Measurements from ENCODE around the gene KHDC4.
A peak's percentile ranks its signal among the peaks of the same experiment; 100 is the strongest.

KHDC4 gene

GRCh38 chr1:155944444-155944799, 10.2 kb upstream of the KHDC4 start:
- DNase-seq (ENCODE audit: insufficient read length, low spot score), result no peak
- TF ChIP-seq PAX5 (IDR thresholded peaks at IDR 0.05; ENCODE audit: insufficient read depth, low read length, severe bottlenecking) (no peak), POU2F2 (IDR thresholded peaks at IDR 0.05; ENCODE audit: low read depth, low read length) (no peak), SPI1 (IDR thresholded peaks at IDR 0.05; ENCODE audit: low read depth, low read length) (0 out of 2 replicates have a peak, but pooled peaks have one; percentile 3), TAF1 (IDR thresholded peaks at IDR 0.05; ENCODE audit: low read depth, low read length) (no peak), POLR2AphosphoS5 (IDR thresholded peaks at IDR 0.05; ENCODE audit: low read depth, low read length) (no peak)
- no peak for FAIRE-seq

- no peak for DNase-seq (ENCODE audit: insufficient read length, low spot score)
- TF ChIP-seq POLR2AphosphoS5 (IDR thresholded peaks at IDR 0.05; ENCODE audit: low read depth, low read length), result no peak
- no peak for TF ChIP-seq POLR2A (IDR thresholded peaks at IDR 0.05; ENCODE audit: low read depth, low read length)
- TF ChIP-seq SPI1 (IDR thresholded peaks at IDR 0.05; ENCODE audit: low read depth, low read length), result no peak
- no peak for TF ChIP-seq PAX5 (IDR thresholded peaks at IDR 0.05; ENCODE audit: insufficient read depth, low read length, severe bottlenecking)
- TF ChIP-seq TAF1 (IDR thresholded peaks at IDR 0.05; ENCODE audit: low read depth, low read length), result no peak
- TF ChIP-seq POU2F2 (IDR thresholded peaks at IDR 0.05; ENCODE audit: low read depth, low read length), result no peak
- no peak for FAIRE-seq
These were observed 8.4 kb upstream of the KHDC4 start for GRCh38 chr1:155942578-155943141.

DNA sequence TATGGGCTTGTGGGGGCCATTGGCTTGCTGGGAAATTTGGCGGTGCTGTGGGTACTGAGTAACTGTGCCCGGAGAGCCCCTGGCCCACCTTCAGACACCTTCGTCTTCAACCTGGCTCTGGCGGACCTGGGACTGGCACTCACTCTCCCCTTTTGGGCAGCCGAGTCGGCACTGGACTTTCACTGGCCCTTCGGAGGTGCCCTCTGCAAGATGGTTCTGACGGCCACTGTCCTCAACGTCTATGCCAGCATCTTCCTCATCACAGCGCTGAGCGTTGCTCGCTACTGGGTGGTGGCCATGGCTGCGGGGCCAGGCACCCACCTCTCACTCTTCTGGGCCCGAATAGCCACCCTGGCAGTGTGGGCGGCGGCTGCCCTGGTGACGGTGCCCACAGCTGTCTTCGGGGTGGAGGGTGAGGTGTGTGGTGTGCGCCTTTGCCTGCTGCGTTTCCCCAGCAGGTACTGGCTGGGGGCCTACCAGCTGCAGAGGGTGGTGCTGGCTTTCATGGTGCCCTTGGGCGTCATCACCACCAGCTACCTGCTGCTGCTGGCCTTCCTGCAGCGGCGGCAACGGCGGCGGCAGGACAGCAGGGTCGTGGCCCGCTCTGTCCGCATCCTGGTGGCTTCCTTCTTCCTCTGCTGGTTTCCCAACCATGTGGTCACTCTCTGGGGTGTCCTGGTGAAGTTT, 7.8 kb upstream of the KHDC4 start:
- TF ChIP-seq POLR2A (IDR thresholded peaks at IDR 0.05; ENCODE audit: low read depth, low read length) (no peak), POLR2AphosphoS5 (IDR thresholded peaks at IDR 0.05; ENCODE audit: low read depth, low read length) (no peak), SPI1 (IDR thresholded peaks at IDR 0.05; ENCODE audit: low read depth, low read length) (no peak), PAX5 (IDR thresholded peaks at IDR 0.05; ENCODE audit: insufficient read depth, low read length, severe bottlenecking) (no peak), TAF1 (IDR thresholded peaks at IDR 0.05; ENCODE audit: low read depth, low read length) (no peak), POU2F2 (IDR thresholded peaks at IDR 0.05; ENCODE audit: low read depth, low read length) (no peak)
- DNase-seq (ENCODE audit: insufficient read length, low spot score), result no peak
- FAIRE-seq, result no peak

DNA sequence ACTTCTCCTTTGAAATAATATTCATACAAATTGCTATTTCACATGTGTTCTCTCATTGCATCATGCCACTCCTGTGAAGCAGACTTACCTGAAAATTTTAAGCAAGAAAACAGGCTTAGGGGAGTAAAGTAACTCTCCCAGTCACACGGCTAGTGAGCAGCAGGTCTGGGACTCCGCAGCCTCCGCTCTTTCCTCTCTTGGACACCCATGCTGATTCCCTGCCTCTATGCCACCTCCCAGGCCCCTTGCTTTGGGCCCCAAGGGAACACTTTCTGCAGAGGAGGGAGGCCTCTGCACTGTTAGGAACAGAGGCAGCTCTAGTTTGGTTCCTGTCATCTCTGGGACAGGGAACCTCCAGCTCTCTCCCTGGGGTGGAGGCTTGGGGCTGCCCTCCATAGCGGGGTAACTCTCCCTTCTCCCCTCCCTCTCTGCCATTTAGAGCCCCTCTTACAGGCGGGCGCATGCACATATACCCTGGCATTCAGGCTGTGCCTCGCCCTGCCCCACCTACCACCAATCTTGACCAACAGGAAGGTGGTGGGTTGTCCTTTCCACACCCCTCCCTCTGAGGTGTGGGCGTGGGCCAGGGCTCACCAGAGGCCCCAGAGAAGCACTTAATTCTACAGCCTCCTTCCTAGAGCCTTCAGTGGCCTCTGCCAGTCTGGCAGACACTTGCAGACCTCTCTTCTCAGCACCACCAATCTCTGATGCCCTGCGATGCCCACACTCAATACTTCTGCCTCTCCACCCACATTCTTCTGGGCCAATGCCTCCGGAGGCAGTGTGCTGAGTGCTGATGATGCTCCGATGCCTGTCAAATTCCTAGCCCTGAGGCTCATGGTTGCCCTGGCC, 7.0 kb upstream of the KHDC4 start, which contains the start of gene RXFP4:
Gene RXFP4, plus strand, starts transcription at position 646 of the 852 bp plus-strand sequence. Its CDS starts 72 bp downstream, at position 718.
- DNase-seq (ENCODE audit: insufficient read length, low spot score), result no peak
- TF ChIP-seq SPI1 (IDR thresholded peaks at IDR 0.05; ENCODE audit: low read depth, low read length) (no peak), POU2F2 (IDR thresholded peaks at IDR 0.05; ENCODE audit: low read depth, low read length) (no peak), POLR2AphosphoS5 (IDR thresholded peaks at IDR 0.05; ENCODE audit: low read depth, low read length) (no peak), TAF1 (IDR thresholded peaks at IDR 0.05; ENCODE audit: low read depth, low read length) (no peak), PAX5 (IDR thresholded peaks at IDR 0.05; ENCODE audit: insufficient read depth, low read length, severe bottlenecking) (no peak), POLR2A (IDR thresholded peaks at IDR 0.05; ENCODE audit: low read depth, low read length) (no peak)
- FAIRE-seq, result peak; percentile 75

- FAIRE-seq (no peak), DNase-seq (ENCODE audit: insufficient read length, low spot score) (no peak)
- TF ChIP-seq TAF1 (IDR thresholded peaks at IDR 0.05; ENCODE audit: low read depth, low read length) (no peak), POU2F2 (IDR thresholded peaks at IDR 0.05; ENCODE audit: low read depth, low read length) (no peak), SPI1 (IDR thresholded peaks at IDR 0.05; ENCODE audit: low read depth, low read length) (peak; percentile 65)
These were observed 6.3 kb upstream of the KHDC4 start for GRCh38 chr1:155940482-155940992.

DNA sequence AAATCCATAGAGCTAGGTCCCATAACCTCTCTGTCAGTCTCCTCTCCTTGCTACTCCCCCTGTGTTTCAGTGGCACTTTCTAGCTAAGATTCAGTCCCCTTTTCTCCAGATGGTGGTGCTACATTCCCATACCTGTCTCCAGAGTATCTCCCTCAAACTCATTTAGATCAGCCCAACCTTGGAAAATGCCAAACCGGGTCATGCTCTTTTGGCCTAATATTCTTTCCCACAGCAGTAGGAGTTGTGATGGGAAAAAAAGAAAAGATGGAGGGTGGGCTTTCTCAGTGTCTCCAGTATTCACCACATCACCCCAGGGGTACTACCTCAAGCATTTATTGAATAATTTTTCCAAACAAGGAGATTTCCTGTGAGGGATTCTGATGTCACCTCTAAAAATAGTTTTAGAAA, 4.0 kb upstream of the KHDC4 start:
- peak; percentile 78 for FAIRE-seq
- TF ChIP-seq PAX5 (IDR thresholded peaks at IDR 0.05; ENCODE audit: insufficient read depth, low read length, severe bottlenecking) (no peak), POU2F2 (IDR thresholded peaks at IDR 0.05; ENCODE audit: low read depth, low read length) (no peak), POLR2A (IDR thresholded peaks at IDR 0.05; ENCODE audit: low read depth, low read length) (no peak)
- no peak for DNase-seq (ENCODE audit: insufficient read length, low spot score)

GRCh38 chr1:155934936-155935590, 850 bp upstream of the KHDC4 start:
- DNase-seq (ENCODE audit: insufficient read length, low spot score), result no peak
- FAIRE-seq, result no peak
- TF ChIP-seq POLR2AphosphoS5 (IDR thresholded peaks at IDR 0.05; ENCODE audit: low read depth, low read length), result no peak
- no peak for TF ChIP-seq SPI1 (IDR thresholded peaks at IDR 0.05; ENCODE audit: low read depth, low read length)
- TF ChIP-seq PAX5 (IDR thresholded peaks at IDR 0.05; ENCODE audit: insufficient read depth, low read length, severe bottlenecking), result no peak
- no peak for TF ChIP-seq POU2F2 (IDR thresholded peaks at IDR 0.05; ENCODE audit: low read depth, low read length)
- TF ChIP-seq POLR2A (IDR thresholded peaks at IDR 0.05; ENCODE audit: low read depth, low read length), result no peak
- no peak for TF ChIP-seq TAF1 (IDR thresholded peaks at IDR 0.05; ENCODE audit: low read depth, low read length)

- no peak for TF ChIP-seq SPI1 (IDR thresholded peaks at IDR 0.05; ENCODE audit: low read depth, low read length)
- DNase-seq (ENCODE audit: insufficient read length, low spot score) (no peak), FAIRE-seq (no peak)
These were observed 569 bp downstream of the KHDC4 start for GRCh38 chr1:155933591-155934096.

DNA sequence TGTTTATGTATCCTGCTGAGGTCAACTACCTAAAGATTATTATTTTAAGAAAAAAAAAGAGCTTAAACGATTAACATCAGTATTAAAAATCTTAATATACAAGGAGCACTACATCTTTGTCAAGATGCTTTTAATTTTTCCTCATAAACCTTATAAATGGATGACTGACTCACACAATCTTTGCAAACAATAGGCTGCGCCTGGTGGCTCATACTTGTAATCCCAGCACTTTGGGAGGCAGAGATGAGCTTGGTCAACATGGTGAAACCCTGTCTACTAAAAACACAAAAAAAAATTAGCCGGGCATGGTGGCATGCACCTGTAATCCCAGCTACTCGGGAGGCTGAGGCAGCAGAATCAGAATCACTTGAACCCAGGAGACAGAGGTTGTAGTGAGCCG, 1.7 kb downstream of the KHDC4 start:
- FAIRE-seq, result no peak
- DNase-seq (ENCODE audit: insufficient read length, low spot score), result no peak

More for the DNA sequence above, 1.7 kb downstream of the KHDC4 start:
- TF ChIP-seq TAF1 (IDR thresholded peaks at IDR 0.05; ENCODE audit: low read depth, low read length) (no peak), PAX5 (IDR thresholded peaks at IDR 0.05; ENCODE audit: insufficient read depth, low read length, severe bottlenecking) (no peak), POLR2AphosphoS5 (IDR thresholded peaks at IDR 0.05; ENCODE audit: low read depth, low read length) (no peak)
